SK-N-SH treated with all-trans-retinoic acid at 6 μM for 48 hours (cell line): ENCODE results near the gene ANKRD49.

ENCODE experiments used
- ATAC-seq: fragments of 200-7000 bp; cut with Tn5 transposase; 3 replicates; pipeline ENCODE4 v1.9.1; 2020; ENCODE audit warnings: mild to moderate bottlenecking, moderate library complexity
- ARNTL ChIP-seq: fragments of 450-650 bp; formaldehyde crosslinking; IDR thresholded peaks from 2 replicates; pipeline ENCODE4 v1.5.0; 2020; ENCODE audit warnings: low read depth, mild to moderate bottlenecking, moderate library complexity, borderline replicate concordance
- BACH2 ChIP-seq: fragments of 250-450 bp; sonication (Bioruptor Pico); IDR thresholded peaks from 2 replicates; pipeline ENCODE4 v1.9.0; 2021; ENCODE audit warnings: mild to moderate bottlenecking, borderline replicate concordance
- CREB5 ChIP-seq: fragments of 250-450 bp; sonication (Bioruptor Pico); IDR thresholded peaks from 2 replicates; pipeline ENCODE4 v1.5.1; 2020; ENCODE audit warnings: low read depth, mild to moderate bottlenecking, moderate library complexity
- CSRNP3 ChIP-seq: fragments of 250-450 bp; sonication (Bioruptor Pico); IDR thresholded peaks from 2 replicates; pipeline ENCODE4 v1.5.1; 2021; ENCODE audit warnings: mild to moderate bottlenecking, moderate library complexity
- ESRRG ChIP-seq: fragments of 250-450 bp; sonication (Bioruptor Pico); IDR thresholded peaks from 2 replicates; pipeline ENCODE4 v1.6.1; 2021; ENCODE audit warnings: mild to moderate bottlenecking
- GLIS3 ChIP-seq: fragments of 250-450 bp; sonication (Bioruptor Pico); IDR thresholded peaks from 2 replicates; pipeline ENCODE4 v1.5.0; 2020; ENCODE audit warnings: mild to moderate bottlenecking, moderate library complexity
- ISL1 ChIP-seq: fragments of 250-450 bp; sonication (Bioruptor Pico); IDR thresholded peaks from 2 replicates; pipeline ENCODE4 v2.1.2; 2022; ENCODE audit warnings: mild to moderate bottlenecking, moderate library complexity
- OSR1 ChIP-seq: fragments of 250-450 bp; sonication (Bioruptor Pico); IDR thresholded peaks from 2 replicates; pipeline ENCODE4 v1.8.0; 2022; ENCODE audit warnings: moderate library complexity, mild to moderate bottlenecking, inconsistent platforms
- PATZ1 ChIP-seq: fragments of 250-450 bp; sonication (Bioruptor Pico); IDR thresholded peaks from 2 replicates; pipeline ENCODE4 v1.8.0; 2020; ENCODE audit warnings: mild to moderate bottlenecking, moderate library complexity, borderline replicate concordance
- POU6F1 ChIP-seq: fragments of 250-450 bp; sonication (Bioruptor Pico); IDR thresholded peaks from 2 replicates; pipeline ENCODE4 v1.8.0; 2021; ENCODE audit warnings: low read depth, mild to moderate bottlenecking, moderate library complexity, borderline replicate concordance
- PPARA ChIP-seq: fragments of 250-450 bp; sonication (Bioruptor Pico); IDR thresholded peaks from 2 replicates; pipeline ENCODE4 v1.5.0; 2020; ENCODE audit warnings: mild to moderate bottlenecking, borderline replicate concordance
- RARB ChIP-seq: fragments of 250-450 bp; sonication (Bioruptor Pico); IDR thresholded peaks from 2 replicates; pipeline ENCODE4 v1.8.0; 2021; ENCODE audit warnings: mild to moderate bottlenecking, moderate library complexity
- SNAI2 ChIP-seq: fragments of 250-450 bp; sonication (Bioruptor Pico); IDR thresholded peaks from 2 replicates; pipeline ENCODE4 v1.5.0; 2020; ENCODE audit warnings: mild to moderate bottlenecking, moderate library complexity
- TCF4 ChIP-seq: fragments of 250-450 bp; sonication (Bioruptor Pico); IDR thresholded peaks from 2 replicates; pipeline ENCODE4 v1.8.0; 2021; ENCODE audit warnings: mild to moderate bottlenecking, moderate library complexity, borderline replicate concordance
- TOX ChIP-seq: fragments of 250-450 bp; sonication (Bioruptor Pico); IDR thresholded peaks from 2 replicates; pipeline ENCODE4 v1.8.0; 2021; ENCODE audit warnings: mild to moderate bottlenecking, moderate library complexity, borderline replicate concordance
- TSHZ2 ChIP-seq: fragments of 250-450 bp; sonication (Bioruptor Pico); IDR thresholded peaks from 2 replicates; pipeline ENCODE4 v1.5.0; 2020; ENCODE audit warnings: mild to moderate bottlenecking, moderate library complexity
- ZC3H10 ChIP-seq: fragments of 250-450 bp; sonication (Bioruptor Pico); IDR thresholded peaks from 2 replicates; pipeline ENCODE4 v1.5.1; 2021; ENCODE audit warnings: mild to moderate bottlenecking, moderate library complexity
- ZFP3 ChIP-seq: fragments of 250-450 bp; sonication (Bioruptor Pico); IDR thresholded peaks from 2 replicates; pipeline ENCODE4 v1.5.0; 2020; ENCODE audit warnings: mild to moderate bottlenecking, moderate library complexity
- ZFP30 ChIP-seq: fragments of 450-650 bp; formaldehyde crosslinking; IDR thresholded peaks from 2 replicates; pipeline ENCODE4 v1.5.0; 2022; ENCODE audit warnings: mild to moderate bottlenecking, moderate library complexity
- ZNF565 ChIP-seq: fragments of 450-650 bp; formaldehyde crosslinking; conservative IDR thresholded peaks from 2 replicates; pipeline ENCODE4 v1.5.0; 2020; ENCODE audit warnings: low read depth, mild to moderate bottlenecking, moderate library complexity
- ZNF8 ChIP-seq: fragments of 450-650 bp; formaldehyde crosslinking; IDR thresholded peaks from 2 replicates; pipeline ENCODE4 v1.5.0; 2020; ENCODE audit warnings: mild to moderate bottlenecking, moderate library complexity

ANKRD49 gene

GRCh38 chr11:94519478-94520084 is 25.8 kb downstream of the ANKRD49 start:
- ATAC-seq = peak; percentile 79
- no peak for TF ChIP-seq OSR1 (CRISPR knock-in tag)
- TF ChIP-seq ZFP3 (CRISPR knock-in tag) = no peak
- TF ChIP-seq ZNF8 (CRISPR knock-in tag) = no peak
- TF ChIP-seq BACH2 = no peak
- TF ChIP-seq POU6F1 (CRISPR knock-in tag) = no peak
- TF ChIP-seq ZC3H10 (CRISPR knock-in tag) = no peak
- TF ChIP-seq, all 23 proteins: peak for 0

- peak; percentile 69 for ATAC-seq
- TF ChIP-seq ISL1 (CRISPR knock-in tag) = no peak
- no peak for TF ChIP-seq ZFP30 (CRISPR knock-in tag)
- TF ChIP-seq ZC3H10 (CRISPR knock-in tag) = no peak
- TF ChIP-seq ESRRG = no peak
- TF ChIP-seq CREB5 (CRISPR knock-in tag) = no peak
- no peak for TF ChIP-seq TOX
- no peak for TF ChIP-seq ZNF565 (CRISPR knock-in tag)
- TF ChIP-seq ZFP3 (CRISPR knock-in tag) = no peak
- no peak for TF ChIP-seq ZNF8 (CRISPR knock-in tag)
- no peak for TF ChIP-seq ARNTL (CRISPR knock-in tag)
- no peak for TF ChIP-seq CSRNP3 (CRISPR knock-in tag)
- no peak for TF ChIP-seq POU6F1 (CRISPR knock-in tag)
- no peak for TF ChIP-seq TSHZ2 (CRISPR knock-in tag)
- no peak for TF ChIP-seq OSR1 (CRISPR knock-in tag)
- TF ChIP-seq GLIS3 = no peak
- no peak for TF ChIP-seq PPARA (CRISPR knock-in tag)
- no peak for TF ChIP-seq SNAI2 (CRISPR knock-in tag)
- no peak for TF ChIP-seq RARB (CRISPR knock-in tag)
- TF ChIP-seq, all 23 proteins: peak for 0
Measured at GRCh38 chr11:94521684-94522083, 27.9 kb downstream of the ANKRD49 start.

GRCh38 chr11:94524341-94524740 is 30.6 kb downstream of the ANKRD49 start:
- no peak for ATAC-seq
- TF ChIP-seq RARB (CRISPR knock-in tag) (no peak), ZFP30 (CRISPR knock-in tag) (no peak), ESRRG (no peak), TSHZ2 (CRISPR knock-in tag) (no peak), ISL1 (CRISPR knock-in tag) (no peak), CSRNP3 (CRISPR knock-in tag) (no peak), TCF4 (CRISPR knock-in tag) (no peak), BACH2 (no peak), ZNF565 (CRISPR knock-in tag) (no peak), OSR1 (CRISPR knock-in tag) (no peak), PATZ1 (CRISPR knock-in tag) (no peak), ZFP3 (CRISPR knock-in tag) (no peak)
